ENCODE data around the gene REC8. TPM values are rescaled to one million over a fixed set of nuclear protein-coding genes. Genes with fewer than 3 reads are reported as not detected.
A peak's percentile ranks its signal among the peaks of the same experiment; 100 is the strongest.

The REC8 gene
- total and polyA plus RNA-seq, 9 donors, result 2.1 to 18.1 (median 10.7) TPM

- H3K27me3 ChIP-seq (ENCODE audit: control insufficient read depth, insufficient read depth, low read length), result no peaks in the 10 kb centered on the region
- peak within 1 kb of the TSS; percentile 63 for H3K4me3 ChIP-seq (ENCODE audit: low read length)
- H3K36me3 ChIP-seq (ENCODE audit: control insufficient read depth, insufficient read depth, low read length), result peaks cover 63% of the 10 kb centered on the region
- peaks cover 27% of the 10 kb centered on the region for H3K4me1 ChIP-seq (ENCODE audit: control insufficient read depth, insufficient read depth, low read length)
- DNase-seq, result peak; percentile 100
- H3K27ac ChIP-seq (ENCODE audit: low read length), result peak within 1 kb of the TSS; percentile 97
- no peaks in the 10 kb centered on the region for H3K9me3 ChIP-seq (replicated peaks; ENCODE audit: control insufficient read depth, low read depth, low read length)
- under 1% methylated on average over 55 of the region's 57 CpGs for WGBS (ENCODE audit: insufficient coverage)
These were observed 24.7 kb upstream of the REC8 start, which contains the start of gene RNF31 for GRCh38 chr14:24146978-24147760. RNF31 (plus strand) TSS chr14:24147498; CDS start chr14:24147699, 201 bp downstream.

GRCh38 chr14:24147761-24148428, 24.0 kb upstream of the REC8 start:
- Histone ChIP-seq H3K4me1 (ENCODE audit: control insufficient read depth, insufficient read depth, low read length) (peaks cover 25% of the 10 kb centered on the region), H3K27ac (ENCODE audit: low read length) (peak overlapping the region; percentile 57), H3K36me3 (ENCODE audit: control insufficient read depth, insufficient read depth, low read length) (peaks cover 68% of the 10 kb centered on the region), H3K4me3 (ENCODE audit: low read length) (peak overlapping the region; percentile 63), H3K27me3 (ENCODE audit: control insufficient read depth, insufficient read depth, low read length) (no peaks in the 10 kb centered on the region), H3K9me3 (replicated peaks; ENCODE audit: control insufficient read depth, low read depth, low read length) (no peaks in the 10 kb centered on the region)
- WGBS (ENCODE audit: insufficient coverage), result 7% methylated on average over 23 of the region's 29 CpGs
- no peak for DNase-seq

- Histone ChIP-seq H3K4me3 (ENCODE audit: low read length) (no peak overlapping the region), H3K27ac (ENCODE audit: low read length) (no peak overlapping the region), H3K4me1 (ENCODE audit: control insufficient read depth, insufficient read depth, low read length) (peaks cover 25% of the 10 kb centered on the region), H3K27me3 (ENCODE audit: control insufficient read depth, insufficient read depth, low read length) (no peaks in the 10 kb centered on the region), H3K36me3 (ENCODE audit: control insufficient read depth, insufficient read depth, low read length) (peaks cover 59% of the 10 kb centered on the region), H3K9me3 (replicated peaks; ENCODE audit: control insufficient read depth, low read depth, low read length) (no peaks in the 10 kb centered on the region)
- peak; percentile 1 for DNase-seq
- WGBS (ENCODE audit: insufficient coverage), result 95% methylated on average over 3 of the region's 3 CpGs
These were observed 22.4 kb upstream of the REC8 start for GRCh38 chr14:24149302-24149969.

GRCh38 chr14:24150061-24150460, 21.8 kb upstream of the REC8 start:
- Histone ChIP-seq H3K36me3 (ENCODE audit: control insufficient read depth, insufficient read depth, low read length) (peaks cover 60% of the 10 kb centered on the region), H3K4me1 (ENCODE audit: control insufficient read depth, insufficient read depth, low read length) (peaks cover 22% of the 10 kb centered on the region), H3K27me3 (ENCODE audit: control insufficient read depth, insufficient read depth, low read length) (no peaks in the 10 kb centered on the region), H3K4me3 (ENCODE audit: low read length) (no peak overlapping the region), H3K27ac (ENCODE audit: low read length) (no peak overlapping the region), H3K9me3 (replicated peaks; ENCODE audit: control insufficient read depth, low read depth, low read length) (no peaks in the 10 kb centered on the region)
- 92% methylated on average over 9 of the region's 9 CpGs for WGBS (ENCODE audit: insufficient coverage)
- DNase-seq, result no peak

GRCh38 chr14:24150567-24150966, 21.3 kb upstream of the REC8 start:
- no peaks in the 10 kb centered on the region for H3K27me3 ChIP-seq (ENCODE audit: control insufficient read depth, insufficient read depth, low read length)
- no peak for DNase-seq
- H3K9me3 ChIP-seq (replicated peaks; ENCODE audit: control insufficient read depth, low read depth, low read length), result no peaks in the 10 kb centered on the region
- H3K4me3 ChIP-seq (ENCODE audit: low read length), result no peak overlapping the region
- H3K27ac ChIP-seq (ENCODE audit: low read length), result no peak overlapping the region
- H3K4me1 ChIP-seq (ENCODE audit: control insufficient read depth, insufficient read depth, low read length), result peaks cover 17% of the 10 kb centered on the region
- WGBS (ENCODE audit: insufficient coverage), result 83% methylated on average over 7 of the region's 9 CpGs
- H3K36me3 ChIP-seq (ENCODE audit: control insufficient read depth, insufficient read depth, low read length), result peaks cover 60% of the 10 kb centered on the region

- no peak overlapping the region for H3K27ac ChIP-seq (ENCODE audit: low read length)
- H3K36me3 ChIP-seq (ENCODE audit: control insufficient read depth, insufficient read depth, low read length), result peaks cover 64% of the 10 kb centered on the region
- DNase-seq, result no peak
- no peak overlapping the region for H3K4me3 ChIP-seq (ENCODE audit: low read length)
- H3K9me3 ChIP-seq (replicated peaks; ENCODE audit: control insufficient read depth, low read depth, low read length), result no peaks in the 10 kb centered on the region
- H3K4me1 ChIP-seq (ENCODE audit: control insufficient read depth, insufficient read depth, low read length), result peaks cover 13% of the 10 kb centered on the region
- no peaks in the 10 kb centered on the region for H3K27me3 ChIP-seq (ENCODE audit: control insufficient read depth, insufficient read depth, low read length)
- 87% methylated on average over 7 of the region's 9 CpGs for WGBS (ENCODE audit: insufficient coverage)
These were observed 20.9 kb upstream of the REC8 start for GRCh38 chr14:24150993-24151392.

GRCh38 chr14:24151404-24152080, 20.3 kb upstream of the REC8 start:
- peaks cover 68% of the 10 kb centered on the region for H3K36me3 ChIP-seq (ENCODE audit: control insufficient read depth, insufficient read depth, low read length)
- WGBS (ENCODE audit: insufficient coverage), result 89% methylated on average over 8 of the region's 16 CpGs
- H3K9me3 ChIP-seq (replicated peaks; ENCODE audit: control insufficient read depth, low read depth, low read length), result no peaks in the 10 kb centered on the region

GRCh38 chr14:24155100-24155499, 16.8 kb upstream of the REC8 start:
- peaks cover 1% of the 10 kb centered on the region for H3K4me1 ChIP-seq (ENCODE audit: control insufficient read depth, insufficient read depth, low read length)
- no peak overlapping the region for H3K27ac ChIP-seq (ENCODE audit: low read length)
- peaks cover 75% of the 10 kb centered on the region for H3K36me3 ChIP-seq (ENCODE audit: control insufficient read depth, insufficient read depth, low read length)
- WGBS (ENCODE audit: insufficient coverage), result 93% methylated on average over 8 of the region's 10 CpGs
- H3K9me3 ChIP-seq (replicated peaks; ENCODE audit: control insufficient read depth, low read depth, low read length), result no peaks in the 10 kb centered on the region
- no peak for DNase-seq
- H3K4me3 ChIP-seq (ENCODE audit: low read length), result no peak overlapping the region
- H3K27me3 ChIP-seq (ENCODE audit: control insufficient read depth, insufficient read depth, low read length), result no peaks in the 10 kb centered on the region

More at GRCh38 chr14:24151404-24152080, 20.3 kb upstream of the REC8 start:
- Histone ChIP-seq H3K4me1 (ENCODE audit: control insufficient read depth, insufficient read depth, low read length) (peaks cover 10% of the 10 kb centered on the region), H3K27me3 (ENCODE audit: control insufficient read depth, insufficient read depth, low read length) (no peaks in the 10 kb centered on the region), H3K27ac (ENCODE audit: low read length) (no peak overlapping the region), H3K4me3 (ENCODE audit: low read length) (no peak overlapping the region)
- DNase-seq, result no peak

- H3K9me3 ChIP-seq (replicated peaks; ENCODE audit: control insufficient read depth, low read depth, low read length), result no peaks in the 10 kb centered on the region
- H3K4me1 ChIP-seq (ENCODE audit: control insufficient read depth, insufficient read depth, low read length), result peaks cover 10% of the 10 kb centered on the region
- no peak for DNase-seq
- WGBS (ENCODE audit: insufficient coverage), result 90% methylated on average over 1 of the region's 1 CpG
- no peak overlapping the region for H3K4me3 ChIP-seq (ENCODE audit: low read length)
- H3K36me3 ChIP-seq (ENCODE audit: control insufficient read depth, insufficient read depth, low read length), result peaks cover 65% of the 10 kb centered on the region
- H3K27ac ChIP-seq (ENCODE audit: low read length), result no peak overlapping the region
- H3K27me3 ChIP-seq (ENCODE audit: control insufficient read depth, insufficient read depth, low read length), result no peaks in the 10 kb centered on the region
These were observed 15.0 kb upstream of the REC8 start for GRCh38 chr14:24156840-24157239.
